Measurements from ENCODE around the gene TEDC1. TPM values are rescaled to one million over a fixed set of nuclear protein-coding genes. Genes with fewer than 3 reads are reported as not detected.

TEDC1 gene
- total RNA-seq, 1 experiment from 2014 or later: 17.9 TPM

DNA sequence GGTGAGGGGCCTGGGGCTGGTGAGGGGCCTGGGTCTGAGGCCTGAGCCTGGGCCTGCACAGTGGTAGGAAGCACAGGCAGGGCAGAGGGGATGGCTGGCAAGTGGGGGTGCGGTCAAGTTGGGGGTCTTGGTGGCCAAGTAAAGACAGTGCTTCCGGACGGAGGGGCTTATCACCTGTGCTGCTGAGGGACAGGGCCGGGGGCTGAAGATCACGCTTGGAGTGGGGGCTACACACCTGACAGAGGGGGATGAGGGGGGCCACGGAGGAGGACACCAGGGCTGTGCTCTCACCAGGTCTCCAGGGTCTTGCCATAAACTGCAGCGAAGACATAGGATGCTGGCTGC is 12.2 kb downstream of the TEDC1 start:
- CTCF ChIA-PET: no interaction called here
- ATAC-seq: no peak
- H3K36me3 Mint-ChIP-seq: no peaks in the 10 kb centered on the region

DNA sequence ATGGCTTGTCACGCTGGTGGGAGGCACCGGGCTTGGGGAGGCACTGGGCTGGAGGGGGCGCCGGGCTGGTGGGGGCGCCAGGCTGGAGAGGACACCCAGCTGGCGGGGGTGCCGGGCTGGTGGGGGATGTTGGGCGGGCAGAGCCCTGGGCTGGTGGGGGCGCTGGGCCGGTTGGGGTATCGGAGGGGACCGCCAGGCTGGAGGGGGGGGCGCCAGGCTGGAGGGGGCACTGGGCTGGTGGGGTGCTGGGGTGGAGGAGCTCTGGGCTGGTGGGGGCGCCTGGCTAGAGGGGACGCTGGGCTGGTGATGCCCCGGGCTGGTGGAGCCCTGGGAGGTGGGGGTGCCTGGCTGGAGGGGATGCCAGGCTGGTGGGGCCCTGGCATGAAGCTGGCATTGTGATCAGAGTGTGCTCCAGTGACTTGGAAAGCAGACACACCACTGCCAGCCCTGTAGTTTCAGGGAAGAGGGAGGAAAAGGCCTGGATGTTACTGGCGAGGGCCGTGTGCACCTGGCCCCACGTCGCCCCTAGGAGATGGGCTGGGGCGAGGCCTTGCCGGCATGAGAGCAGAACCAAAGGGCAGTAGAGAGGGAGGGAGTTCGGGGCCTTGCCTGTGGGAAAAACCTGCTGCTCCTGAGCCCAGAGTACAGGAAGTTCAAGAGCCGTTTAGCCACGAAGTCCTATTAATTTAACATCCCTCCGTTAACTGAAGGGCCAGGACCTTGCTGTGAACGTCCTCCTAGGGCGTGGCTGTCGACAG is 13.1 kb downstream of the TEDC1 start:
- TF ChIP-seq, protein P1, sequence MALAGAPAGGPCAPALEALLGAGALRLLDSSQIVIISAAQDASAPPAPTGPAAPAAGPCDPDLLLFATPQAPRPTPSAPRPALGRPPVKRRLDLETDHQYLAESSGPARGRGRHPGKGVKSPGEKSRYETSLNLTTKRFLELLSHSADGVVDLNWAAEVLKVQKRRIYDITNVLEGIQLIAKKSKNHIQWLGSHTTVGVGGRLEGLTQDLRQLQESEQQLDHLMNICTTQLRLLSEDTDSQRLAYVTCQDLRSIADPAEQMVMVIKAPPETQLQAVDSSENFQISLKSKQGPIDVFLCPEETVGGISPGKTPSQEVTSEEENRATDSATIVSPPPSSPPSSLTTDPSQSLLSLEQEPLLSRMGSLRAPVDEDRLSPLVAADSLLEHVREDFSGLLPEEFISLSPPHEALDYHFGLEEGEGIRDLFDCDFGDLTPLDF (CRISPR knock-in tag; IDR thresholded peaks at IDR 0.05): no peak
- TF ChIP-seq NR2C2 (CRISPR knock-in tag; IDR thresholded peaks at IDR 0.05) (no peak), RORB (CRISPR knock-in tag; IDR thresholded peaks at IDR 0.05) (no peak), ZBTB21 (CRISPR knock-in tag; IDR thresholded peaks at IDR 0.05; ENCODE audit: borderline replicate concordance) (no peak), ETV6 (CRISPR knock-in tag; IDR thresholded peaks at IDR 0.05) (no peak), GRHL2 (CRISPR knock-in tag; IDR thresholded peaks at IDR 0.05; ENCODE audit: insufficient replicate concordance, severe bottlenecking) (no peak)
- TF ChIP-seq, protein P2, sequence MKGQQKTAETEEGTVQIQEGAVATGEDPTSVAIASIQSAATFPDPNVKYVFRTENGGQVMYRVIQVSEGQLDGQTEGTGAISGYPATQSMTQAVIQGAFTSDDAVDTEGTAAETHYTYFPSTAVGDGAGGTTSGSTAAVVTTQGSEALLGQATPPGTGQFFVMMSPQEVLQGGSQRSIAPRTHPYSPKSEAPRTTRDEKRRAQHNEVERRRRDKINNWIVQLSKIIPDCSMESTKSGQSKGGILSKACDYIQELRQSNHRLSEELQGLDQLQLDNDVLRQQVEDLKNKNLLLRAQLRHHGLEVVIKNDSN (CRISPR knock-in tag; IDR thresholded peaks at IDR 0.05): no peak
- TF ChIP-seq, protein P3, sequence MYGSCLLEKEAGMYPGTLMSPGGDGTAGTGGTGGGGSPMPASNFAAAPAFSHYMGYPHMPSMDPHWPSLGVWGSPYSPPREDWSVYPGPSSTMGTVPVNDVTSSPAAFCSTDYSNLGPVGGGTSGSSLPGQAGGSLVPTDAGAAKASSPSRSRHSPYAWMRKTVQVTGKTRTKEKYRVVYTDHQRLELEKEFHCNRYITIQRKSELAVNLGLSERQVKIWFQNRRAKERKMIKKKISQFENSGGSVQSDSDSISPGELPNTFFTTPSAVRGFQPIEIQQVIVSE (CRISPR knock-in tag; IDR thresholded peaks at IDR 0.05; ENCODE audit: borderline replicate concordance): no peak
- TF ChIP-seq, protein P4, sequence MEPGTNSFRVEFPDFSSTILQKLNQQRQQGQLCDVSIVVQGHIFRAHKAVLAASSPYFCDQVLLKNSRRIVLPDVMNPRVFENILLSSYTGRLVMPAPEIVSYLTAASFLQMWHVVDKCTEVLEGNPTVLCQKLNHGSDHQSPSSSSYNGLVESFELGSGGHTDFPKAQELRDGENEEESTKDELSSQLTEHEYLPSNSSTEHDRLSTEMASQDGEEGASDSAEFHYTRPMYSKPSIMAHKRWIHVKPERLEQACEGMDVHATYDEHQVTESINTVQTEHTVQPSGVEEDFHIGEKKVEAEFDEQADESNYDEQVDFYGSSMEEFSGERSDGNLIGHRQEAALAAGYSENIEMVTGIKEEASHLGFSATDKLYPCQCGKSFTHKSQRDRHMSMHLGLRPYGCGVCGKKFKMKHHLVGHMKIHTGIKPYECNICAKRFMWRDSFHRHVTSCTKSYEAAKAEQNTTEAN (CRISPR knock-in tag; IDR thresholded peaks at IDR 0.05): no peak
- TF ChIP-seq, protein P5, sequence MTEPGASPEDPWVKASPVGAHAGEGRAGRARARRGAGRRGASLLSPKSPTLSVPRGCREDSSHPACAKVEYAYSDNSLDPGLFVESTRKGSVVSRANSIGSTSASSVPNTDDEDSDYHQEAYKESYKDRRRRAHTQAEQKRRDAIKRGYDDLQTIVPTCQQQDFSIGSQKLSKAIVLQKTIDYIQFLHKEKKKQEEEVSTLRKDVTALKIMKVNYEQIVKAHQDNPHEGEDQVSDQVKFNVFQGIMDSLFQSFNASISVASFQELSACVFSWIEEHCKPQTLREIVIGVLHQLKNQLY (CRISPR knock-in tag; IDR thresholded peaks at IDR 0.05): no peak
- Mint-ChIP-seq H3K36me3 (peaks cover 2% of the 10 kb centered on the region; the same call in 1 of the 2 replicates), H3K9me3 (peaks cover 3% of the 10 kb centered on the region), H3K4me1 (no peaks in the 10 kb centered on the region), H3K4me3 (no peak overlapping the region), H3K27me3 (ENCODE audit: low read depth) (peaks cover 4% of the 10 kb centered on the region), H3K27ac (no peak overlapping the region)
- DNase-seq (ENCODE audit: low spot score): no peak
- CTCF ChIA-PET: interaction anchor here (0.8 kb wide), 1 partner anchor 85 kb away, joined by 3 read pairs; no protein-coding TSS in a partner anchor
- no peak for ATAC-seq
- POLR2A ChIA-PET: no interaction called here

More for the DNA sequence above, 12.2 kb downstream of the TEDC1 start:
- no peak for TF ChIP-seq GRHL2 (CRISPR knock-in tag; IDR thresholded peaks at IDR 0.05; ENCODE audit: insufficient replicate concordance, severe bottlenecking)
- Mint-ChIP-seq H3K9me3 (no peaks in the 10 kb centered on the region), H3K27ac (no peak overlapping the region), H3K27me3 (ENCODE audit: low read depth) (peaks cover 4% of the 10 kb centered on the region), H3K4me3 (no peak overlapping the region), H3K4me1 (no peaks in the 10 kb centered on the region)
- POLR2A ChIA-PET: no interaction called here
- no peak for DNase-seq (ENCODE audit: low spot score)

DNA sequence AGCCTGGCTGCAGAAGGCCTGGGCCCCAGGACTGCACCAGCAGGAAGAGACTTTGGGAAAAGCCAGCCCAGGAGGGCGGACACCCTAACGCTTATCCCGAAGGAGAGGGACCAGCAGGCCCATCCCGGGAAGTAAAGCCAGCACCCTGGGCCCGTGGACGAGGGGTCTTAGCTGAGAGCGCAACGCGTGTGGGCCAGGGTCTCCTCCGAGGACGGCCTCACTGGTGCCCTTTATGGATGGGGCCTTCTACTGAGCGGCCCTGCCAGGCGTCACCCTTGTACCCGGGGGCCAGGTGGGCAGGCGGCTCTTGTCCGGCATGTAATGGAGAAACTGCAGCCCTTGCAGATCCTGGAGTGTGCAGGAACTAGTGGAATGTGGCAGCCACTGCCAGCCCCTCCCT is 14.1 kb downstream of the TEDC1 start:
- Mint-ChIP-seq H3K9me3 (peaks cover 3% of the 10 kb centered on the region), H3K4me3 (no peak overlapping the region), H3K4me1 (no peaks in the 10 kb centered on the region), H3K27me3 (ENCODE audit: low read depth) (peaks cover 4% of the 10 kb centered on the region), H3K27ac (no peak overlapping the region), H3K36me3 (peaks cover 2% of the 10 kb centered on the region; the same call in 1 of the 2 replicates)
- ATAC-seq (no peak), DNase-seq (ENCODE audit: low spot score) (no peak)
- CTCF ChIA-PET: no interaction called here
- TF ChIP-seq, protein P6, sequence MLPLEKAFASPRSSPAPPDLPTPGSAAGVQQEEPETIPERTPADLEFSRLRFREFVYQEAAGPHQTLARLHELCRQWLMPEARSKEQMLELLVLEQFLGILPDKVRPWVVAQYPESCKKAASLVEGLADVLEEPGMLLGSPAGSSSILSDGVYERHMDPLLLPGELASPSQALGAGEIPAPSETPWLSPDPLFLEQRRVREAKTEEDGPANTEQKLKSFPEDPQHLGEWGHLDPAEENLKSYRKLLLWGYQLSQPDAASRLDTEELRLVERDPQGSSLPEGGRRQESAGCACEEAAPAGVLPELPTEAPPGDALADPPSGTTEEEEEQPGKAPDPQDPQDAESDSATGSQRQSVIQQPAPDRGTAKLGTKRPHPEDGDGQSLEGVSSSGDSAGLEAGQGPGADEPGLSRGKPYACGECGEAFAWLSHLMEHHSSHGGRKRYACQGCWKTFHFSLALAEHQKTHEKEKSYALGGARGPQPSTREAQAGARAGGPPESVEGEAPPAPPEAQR (CRISPR knock-in tag; IDR thresholded peaks at IDR 0.05): no peak
- no peak for TF ChIP-seq CREM (CRISPR knock-in tag; IDR thresholded peaks at IDR 0.05)
- no peak for TF ChIP-seq ETV6 (CRISPR knock-in tag; IDR thresholded peaks at IDR 0.05)
- TF ChIP-seq MXD4 (CRISPR knock-in tag; IDR thresholded peaks at IDR 0.05; ENCODE audit: borderline replicate concordance): no peak
- TF ChIP-seq, protein P7, sequence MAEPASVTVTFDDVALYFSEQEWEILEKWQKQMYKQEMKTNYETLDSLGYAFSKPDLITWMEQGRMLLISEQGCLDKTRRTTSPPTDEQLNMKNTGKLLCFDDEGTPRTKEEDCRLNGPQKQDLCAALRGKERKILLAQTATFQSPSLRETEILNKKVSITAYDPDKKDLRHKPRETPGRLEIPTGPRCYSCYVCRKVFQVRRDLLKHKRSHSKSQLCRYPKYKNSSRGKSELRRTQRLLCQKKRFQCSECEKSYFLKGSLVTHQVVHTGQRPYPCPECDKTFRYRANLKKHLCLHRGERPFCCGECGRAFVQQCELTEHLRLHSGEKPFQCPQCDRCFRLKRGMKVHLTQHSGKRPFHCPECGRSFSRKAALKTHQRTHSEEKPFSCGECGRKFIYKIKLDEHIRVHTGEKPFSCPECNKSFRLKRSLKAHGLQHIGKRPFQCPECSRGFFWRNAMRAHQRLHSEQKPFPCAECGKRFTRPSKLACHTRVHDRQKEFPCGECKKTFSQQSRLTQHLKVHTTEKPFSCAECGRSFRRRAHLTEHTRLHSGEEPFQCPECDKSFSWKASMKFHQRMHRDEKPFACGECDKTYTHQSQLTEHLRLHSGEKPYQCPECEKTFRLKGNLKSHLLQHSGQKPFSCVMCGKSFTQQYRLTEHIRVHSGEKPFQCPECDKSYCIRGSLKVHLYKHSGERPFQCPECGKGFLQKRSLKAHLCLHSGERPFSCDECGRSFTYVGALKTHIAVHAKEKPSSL (CRISPR knock-in tag; conservative IDR thresholded peaks at IDR 0.05): no peak
- TF ChIP-seq SMAD3 (CRISPR knock-in tag; IDR thresholded peaks at IDR 0.05; ENCODE audit: borderline replicate concordance): no peak
- TF ChIP-seq ZNF416 (CRISPR knock-in tag; IDR thresholded peaks at IDR 0.05): no peak
- TF ChIP-seq KAT7 (CRISPR knock-in tag; IDR thresholded peaks at IDR 0.05; ENCODE audit: borderline replicate concordance): no peak
- TF ChIP-seq TEAD4 (CRISPR knock-in tag; IDR thresholded peaks at IDR 0.05): no peak
- no peak for TF ChIP-seq NR1H2 (CRISPR knock-in tag; IDR thresholded peaks at IDR 0.05)
- POLR2A ChIA-PET: interaction anchor here (0.6 kb wide), 1 partner anchor 37 kb away, joined by 3 read pairs; no protein-coding TSS in a partner anchor
